NCI-H345 (cell line): Measurements from ENCODE around the gene MAPK8IP3.

Experiments used
- DNase-seq: peaks from one replicate; lab custom pipeline; 2025; lab: John Stamatoyannopoulos, UW

MAPK8IP3 gene

GRCh38 chr16:1773703-1774447 lies 67.9 kb downstream of the MAPK8IP3 start:
- DNase-seq = no peak

- DNase-seq = no peak
Observed at GRCh38 chr16:1774448-1774780, 68.4 kb downstream of the MAPK8IP3 start.

GRCh38 chr16:1775006-1775845 lies 69.2 kb downstream of the MAPK8IP3 start:
- DNase-seq = no peak

DNA sequence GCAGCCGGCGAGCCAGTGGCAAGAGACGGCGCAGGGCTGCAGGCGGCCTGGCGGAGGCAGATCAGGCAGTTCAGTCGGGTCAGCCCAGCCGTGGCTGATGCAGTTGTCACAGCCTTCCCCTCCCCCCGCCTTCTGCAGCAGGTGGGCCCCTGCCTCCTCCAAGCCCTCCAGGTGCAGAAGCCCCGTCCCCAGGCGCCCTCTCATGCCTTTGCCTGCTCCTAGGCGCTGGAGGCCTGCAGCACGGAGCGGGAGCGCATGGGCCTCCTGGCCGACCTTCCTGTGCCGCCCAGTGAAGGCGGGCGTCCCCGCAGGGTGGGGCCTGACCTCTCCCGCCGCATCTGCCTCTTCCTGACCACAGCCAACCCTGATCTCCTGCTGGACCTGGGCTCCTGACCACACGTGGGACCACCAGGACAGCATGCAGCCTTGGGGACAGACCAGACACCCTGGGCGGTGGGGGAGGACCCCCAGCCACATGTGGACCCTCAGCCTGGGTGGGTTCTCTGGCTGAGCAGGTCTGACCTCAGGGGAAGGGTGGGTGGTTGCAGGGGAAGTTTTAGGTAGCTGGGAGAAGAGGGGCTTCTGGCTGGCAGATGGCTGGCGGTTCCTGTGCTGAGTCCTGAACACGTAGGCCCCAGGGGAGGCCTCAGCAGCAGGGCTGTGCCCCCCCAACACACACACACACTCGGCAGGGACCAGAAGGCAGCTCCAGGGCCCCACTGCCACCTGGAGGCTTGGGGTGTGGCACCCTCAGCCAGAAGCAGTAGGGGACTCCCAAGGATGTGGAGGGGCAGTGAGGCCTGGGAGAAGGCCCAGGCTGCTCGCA lies 70.1 kb downstream of the MAPK8IP3 start:
- no peak for DNase-seq

GRCh38 chr16:1776672-1776955 lies 70.6 kb downstream of the MAPK8IP3 start:
- DNase-seq = no peak

- no peak for DNase-seq
Observed at GRCh38 chr16:1776991-1777374, 71.0 kb downstream of the MAPK8IP3 start.

GRCh38 chr16:1777375-1778199 lies 71.6 kb downstream of the MAPK8IP3 start:
- DNase-seq = no peak

- no peak for DNase-seq
Observed at GRCh38 chr16:1778200-1779179, 72.5 kb downstream of the MAPK8IP3 start.

DNA sequence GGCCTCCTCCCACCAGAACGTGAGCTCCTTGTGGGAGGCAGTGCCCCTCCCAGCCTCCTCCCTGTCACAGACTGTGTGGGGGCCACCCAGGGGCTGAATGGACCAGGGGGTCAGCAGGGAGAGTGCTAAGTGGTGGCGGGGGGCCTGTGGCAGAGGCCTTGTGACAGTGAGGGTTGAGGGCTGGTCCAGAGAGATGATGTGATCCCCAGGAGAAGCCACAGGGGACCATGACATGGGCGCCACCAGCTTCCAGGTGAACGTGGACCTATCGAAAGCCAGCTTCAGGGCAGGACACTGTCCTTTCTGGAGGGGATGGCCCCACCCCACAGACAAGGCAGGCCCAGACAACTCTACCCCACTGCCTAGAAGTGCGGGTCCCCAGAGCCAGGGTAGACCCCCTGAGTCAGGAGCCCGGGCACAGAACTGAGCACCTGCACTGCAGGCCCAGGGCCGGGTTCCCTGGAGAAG lies 73.3 kb downstream of the MAPK8IP3 start:
- DNase-seq = no peak

DNA sequence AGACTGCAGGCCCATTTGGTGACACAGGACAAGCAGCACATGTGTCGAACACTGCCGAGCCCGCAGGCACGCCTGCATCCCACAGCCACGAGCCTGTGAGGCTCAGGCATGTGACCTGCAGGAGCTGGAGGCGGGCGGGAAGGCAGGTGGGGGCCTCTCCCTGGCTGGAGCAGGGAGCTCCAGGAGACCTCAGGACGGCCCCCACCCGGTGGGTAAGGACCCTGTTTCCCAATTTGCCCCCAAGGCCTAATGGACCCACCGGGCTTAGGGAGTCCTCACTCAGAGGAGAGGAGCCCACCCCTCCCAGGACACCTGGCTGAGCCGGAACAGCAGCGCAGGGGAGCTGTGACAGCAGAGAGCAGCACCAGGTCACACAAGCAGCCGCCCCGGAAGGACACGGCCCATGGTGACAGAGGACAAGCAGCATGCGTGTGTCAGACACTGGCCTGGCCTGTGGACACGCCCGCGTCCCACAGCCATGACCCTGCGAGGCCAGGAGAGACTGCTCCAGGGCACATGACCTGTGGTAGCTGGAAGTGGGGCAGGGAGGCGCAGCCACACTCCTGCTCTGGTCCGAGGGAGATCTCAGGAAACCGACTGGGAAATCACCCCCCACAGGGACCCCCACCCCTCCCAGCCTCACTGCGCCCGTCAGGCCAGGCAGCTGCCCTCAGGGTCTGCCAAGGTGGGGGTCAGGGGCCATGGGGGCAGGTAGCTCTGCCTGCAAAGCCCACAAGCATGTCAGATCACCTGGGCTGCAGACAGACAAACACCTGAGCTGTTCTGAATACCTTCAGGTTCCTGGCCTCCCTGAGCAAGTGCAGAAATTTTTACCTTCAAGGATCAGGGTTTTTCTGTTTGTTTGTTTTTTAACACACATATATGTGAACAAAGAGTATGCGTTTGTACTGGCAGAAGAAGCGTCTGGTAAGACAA lies 74.0 kb downstream of the MAPK8IP3 start:
- DNase-seq = no peak

DNA sequence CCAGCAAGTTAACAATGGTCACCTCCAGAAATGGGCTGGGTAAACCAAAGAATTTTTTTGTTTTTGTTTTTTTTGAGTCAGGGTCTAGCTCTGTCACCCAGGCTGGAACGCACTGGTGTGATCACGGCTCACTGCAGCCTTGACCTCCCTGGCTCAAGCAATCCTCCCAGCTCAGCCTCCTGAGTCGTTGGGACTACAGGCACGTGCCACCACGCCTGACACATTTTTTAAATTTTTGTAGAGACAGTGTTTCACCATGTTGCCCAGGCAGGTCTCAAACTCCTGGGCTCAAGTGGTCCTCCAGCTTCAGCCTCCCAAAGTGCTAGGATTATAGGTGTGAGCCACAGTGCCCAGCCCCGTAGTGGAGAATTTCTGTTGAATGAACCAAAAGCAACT lies 74.7 kb downstream of the MAPK8IP3 start:
- no peak for DNase-seq

GRCh38 chr16:1781254-1781653 lies 75.3 kb downstream of the MAPK8IP3 start:
- DNase-seq = no peak

DNA sequence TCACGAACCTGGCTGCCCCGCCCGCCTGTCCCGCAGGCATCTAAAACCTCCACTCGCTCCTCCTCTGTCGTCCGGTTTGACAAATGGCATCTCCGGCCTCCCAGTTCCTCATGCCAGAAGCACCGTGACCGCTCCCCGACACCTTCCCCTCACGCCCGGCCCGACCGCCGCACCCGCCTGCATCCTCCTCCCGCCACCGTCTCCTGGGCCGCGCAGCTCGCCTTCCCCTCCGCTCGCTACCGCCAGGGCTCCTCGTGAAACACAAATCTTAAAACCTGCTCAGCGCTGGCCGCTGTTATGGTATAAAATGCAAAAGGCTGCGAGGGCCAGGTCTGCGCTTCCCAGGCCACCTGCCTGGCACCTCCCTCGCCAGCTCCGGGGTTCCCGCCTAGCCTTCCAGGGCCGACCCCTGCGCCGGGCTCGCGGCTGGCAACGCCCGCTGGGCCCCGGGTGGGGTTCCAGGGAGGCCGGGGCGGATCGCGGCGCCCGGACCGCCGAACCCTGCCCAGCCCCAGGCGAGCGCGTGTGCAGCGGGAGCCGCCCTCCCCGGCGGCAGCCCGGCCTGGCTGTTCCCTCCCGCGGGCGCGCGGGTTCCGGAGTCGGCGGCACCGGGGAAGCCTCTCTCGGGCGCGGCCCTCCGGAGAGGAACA lies 75.9 kb downstream of the MAPK8IP3 start:
- no peak for DNase-seq

GRCh38 chr16:1782408-1783264 lies 76.6 kb downstream of the MAPK8IP3 start, which contains the start of the genes NUBP2 and SPSB3:
NUBP2 (plus strand) TSS chr16:1782960; CDS start chr16:1783021, 61 bp downstream.
SPSB3 (minus strand) TSS chr16:1782571; CDS start chr16:1781483, 1,088 bp downstream.
- peak; percentile 100 for DNase-seq

- DNase-seq = no peak
Observed at GRCh38 chr16:1784977-1785845, 79.2 kb downstream of the MAPK8IP3 start.

GRCh38 chr16:1785846-1786170 lies 79.8 kb downstream of the MAPK8IP3 start:
- DNase-seq = no peak
